ENCODE data around the gene BRD3OS. TPM values are rescaled to one million over a fixed set of nuclear protein-coding genes. Genes with fewer than 3 reads are reported as not detected.
A peak's percentile ranks its signal among the peaks of the same experiment; 100 is the strongest.

Gene BRD3OS
- total and polyA plus RNA-seq, 2 of the 13 experiments (the other 11 are each of a cell fraction or from before 2014, with no cell fraction given): 4.9 to 5.7 TPM

GRCh38 chr9:133992780-133993634 lies 32.3 kb upstream of the BRD3OS start (continued):
- TF ChIP-seq, protein P1, sequence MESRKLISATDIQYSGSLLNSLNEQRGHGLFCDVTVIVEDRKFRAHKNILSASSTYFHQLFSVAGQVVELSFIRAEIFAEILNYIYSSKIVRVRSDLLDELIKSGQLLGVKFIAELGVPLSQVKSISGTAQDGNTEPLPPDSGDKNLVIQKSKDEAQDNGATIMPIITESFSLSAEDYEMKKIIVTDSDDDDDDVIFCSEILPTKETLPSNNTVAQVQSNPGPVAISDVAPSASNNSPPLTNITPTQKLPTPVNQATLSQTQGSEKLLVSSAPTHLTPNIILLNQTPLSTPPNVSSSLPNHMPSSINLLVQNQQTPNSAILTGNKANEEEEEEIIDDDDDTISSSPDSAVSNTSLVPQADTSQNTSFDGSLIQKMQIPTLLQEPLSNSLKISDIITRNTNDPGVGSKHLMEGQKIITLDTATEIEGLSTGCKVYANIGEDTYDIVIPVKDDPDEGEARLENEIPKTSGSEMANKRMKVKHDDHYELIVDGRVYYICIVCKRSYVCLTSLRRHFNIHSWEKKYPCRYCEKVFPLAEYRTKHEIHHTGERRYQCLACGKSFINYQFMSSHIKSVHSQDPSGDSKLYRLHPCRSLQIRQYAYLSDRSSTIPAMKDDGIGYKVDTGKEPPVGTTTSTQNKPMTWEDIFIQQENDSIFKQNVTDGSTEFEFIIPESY (CRISPR knock-in tag; IDR thresholded peaks at IDR 0.05): 0 out of 2 replicates have a peak, but pooled peaks have one; percentile 29
- TF ChIP-seq TCF12 (IDR thresholded peaks at IDR 0.05) (no peak), TCF12 (CRISPR knock-in tag; IDR thresholded peaks at IDR 0.05) (no peak), SKI (IDR thresholded peaks at IDR 0.05; ENCODE audit: partially characterized antibody) (no peak), SP5 (CRISPR knock-in tag; IDR thresholded peaks at IDR 0.05; ENCODE audit: borderline replicate concordance, low read depth) (no peak), RBFOX2 (IDR thresholded peaks at IDR 0.05; ENCODE audit: low read depth, low read length) (peak; percentile 82), ZNF615 (CRISPR knock-in tag; IDR thresholded peaks at IDR 0.05; ENCODE audit: borderline replicate concordance) (no peak), ZNF225 (CRISPR knock-in tag; IDR thresholded peaks at IDR 0.05) (no peak), POLR2A (IDR thresholded peaks at IDR 0.05; ENCODE audit: insufficient read depth in 1 of 2, low read depth in 2 of 2, low read length in 2 of 2) (peak in 1 of 2 experiments; percentile 54; a peak in 2 of 4 replicates), HMGA1 (CRISPR knock-in tag; conservative IDR thresholded peaks at IDR 0.05) (no peak), KDM5B (CRISPR knock-in tag; IDR thresholded peaks at IDR 0.05; ENCODE audit: borderline replicate concordance) (peak; percentile 78), SMAD9 (CRISPR knock-in tag; IDR thresholded peaks at IDR 0.05) (peak; percentile 82; the same call in 1 of the 2 replicates), ZNF607 (CRISPR knock-in tag; IDR thresholded peaks at IDR 0.05; ENCODE audit: borderline replicate concordance) (no peak; the same call in 1 of the 2 replicates), KLF16 (CRISPR knock-in tag; IDR thresholded peaks at IDR 0.05) (no peak), ZNF550 (CRISPR knock-in tag; IDR thresholded peaks at IDR 0.05; ENCODE audit: borderline replicate concordance) (no peak; the same call in 1 of the 2 replicates), HNRNPK (IDR thresholded peaks at IDR 0.05; ENCODE audit: low read depth, low read length, poor library complexity, severe bottlenecking) (no peak), TBL1XR1 (IDR thresholded peaks at IDR 0.05; ENCODE audit: borderline replicate concordance, low read length, partially characterized antibody) (no peak), ZNF549 (CRISPR knock-in tag; IDR thresholded peaks at IDR 0.05) (no peak), SP4 (CRISPR knock-in tag; IDR thresholded peaks at IDR 0.05) (peak; percentile 86), ZNF251 (CRISPR knock-in tag; IDR thresholded peaks at IDR 0.05) (no peak), RFX5 (IDR thresholded peaks at IDR 0.05; ENCODE audit: low read depth, low read length) (peak; percentile 48; the same call in 1 of the 2 replicates), FOXK1 (CRISPR knock-in tag; IDR thresholded peaks at IDR 0.05; ENCODE audit: borderline replicate concordance, low read depth) (no peak), PHF21A (CRISPR knock-in tag; IDR thresholded peaks at IDR 0.05) (peak; percentile 62; the same call in 1 of the 2 replicates), PTBP1 (IDR thresholded peaks at IDR 0.05; ENCODE audit: low read depth, low read length, poor library complexity, severe bottlenecking) (no peak)
- TF ChIP-seq, protein P2, sequence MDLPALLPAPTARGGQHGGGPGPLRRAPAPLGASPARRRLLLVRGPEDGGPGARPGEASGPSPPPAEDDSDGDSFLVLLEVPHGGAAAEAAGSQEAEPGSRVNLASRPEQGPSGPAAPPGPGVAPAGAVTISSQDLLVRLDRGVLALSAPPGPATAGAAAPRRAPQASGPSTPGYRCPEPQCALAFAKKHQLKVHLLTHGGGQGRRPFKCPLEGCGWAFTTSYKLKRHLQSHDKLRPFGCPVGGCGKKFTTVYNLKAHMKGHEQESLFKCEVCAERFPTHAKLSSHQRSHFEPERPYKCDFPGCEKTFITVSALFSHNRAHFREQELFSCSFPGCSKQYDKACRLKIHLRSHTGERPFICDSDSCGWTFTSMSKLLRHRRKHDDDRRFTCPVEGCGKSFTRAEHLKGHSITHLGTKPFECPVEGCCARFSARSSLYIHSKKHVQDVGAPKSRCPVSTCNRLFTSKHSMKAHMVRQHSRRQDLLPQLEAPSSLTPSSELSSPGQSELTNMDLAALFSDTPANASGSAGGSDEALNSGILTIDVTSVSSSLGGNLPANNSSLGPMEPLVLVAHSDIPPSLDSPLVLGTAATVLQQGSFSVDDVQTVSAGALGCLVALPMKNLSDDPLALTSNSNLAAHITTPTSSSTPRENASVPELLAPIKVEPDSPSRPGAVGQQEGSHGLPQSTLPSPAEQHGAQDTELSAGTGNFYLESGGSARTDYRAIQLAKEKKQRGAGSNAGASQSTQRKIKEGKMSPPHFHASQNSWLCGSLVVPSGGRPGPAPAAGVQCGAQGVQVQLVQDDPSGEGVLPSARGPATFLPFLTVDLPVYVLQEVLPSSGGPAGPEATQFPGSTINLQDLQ (CRISPR knock-in tag; IDR thresholded peaks at IDR 0.05): no peak
